Suprapubic skin (tissue), 4 donors: ENCODE measurements around the gene MICAL2.

Source experiments
- CTCF ChIP-seq, 2 donors: fragments of 200-600 bp in 1 of 2; fragments of 450-650 bp in 1 of 2; sonication (generic) in 1 of 2; IDR thresholded peaks; one replicate each; pipeline ENCODE4 v1.5.1; 2016 to 2019; ENCODE audit warnings: antibody characterized with exemption in 2 of 2, mild to moderate bottlenecking in 1 of 2, moderate library complexity in 1 of 2
- EP300 ChIP-seq: sonication (generic); formaldehyde crosslinking; IDR thresholded peaks from one replicate; pipeline ENCODE4 v1.6.1; 2017; ENCODE audit warnings: antibody characterized with exemption
- POLR2A ChIP-seq, 2 donors: fragments of 450-650 bp; IDR thresholded peaks; one replicate each; pipeline ENCODE4 v1.6.1; 2017; ENCODE audit warnings: antibody characterized with exemption in 2 of 2, mild to moderate bottlenecking in 2 of 2, moderate library complexity in 2 of 2
- POLR2AphosphoS5 ChIP-seq, 3 donors: sonication (generic); formaldehyde crosslinking; IDR thresholded peaks; one replicate each; pipeline ENCODE4 v1.6.1; 2017; ENCODE audit warnings: antibody characterized with exemption in 3 of 3

GRCh38 chr11:12239396-12239795 lies 129.0 kb downstream of the MICAL2 start:
- TF ChIP-seq CTCF (IDR thresholded peaks at IDR 0.05) (no peak), EP300 (no peak), POLR2A (IDR thresholded peaks at IDR 0.05) (no peak), POLR2AphosphoS5 (IDR thresholded peaks at IDR 0.05) (no peak)
